Peyer's patch (tissue), 4 donors: ENCODE measurements around the gene PLEKHA3. TPM values are rescaled to one million over a fixed set of nuclear protein-coding genes. Genes with fewer than 3 reads are reported as not detected.

Source experiments
- DNase-seq, 3 donors: peaks; one replicate each; pipeline ENCODE4 v3.0.0-alpha.2; 2017 to 2019
- H3K27ac ChIP-seq, 4 donors: fragments of 200-600 bp; sonication (generic); one replicate each; pipeline ENCODE4 v1.5.1; 2016 to 2019
- H3K27me3 ChIP-seq, 2 donors: fragments of 200-600 bp; sonication (generic); one replicate each; pipeline ENCODE4 v1.5.1; 2019
- H3K36me3 ChIP-seq, 3 donors: fragments of 200-600 bp; sonication (generic); one replicate each; pipeline ENCODE4 v1.5.1; 2016 to 2019
- H3K4me1 ChIP-seq, 4 donors: fragments of 200-600 bp; sonication (generic); one replicate each; pipeline ENCODE4 v1.5.1; 2016 to 2019
- H3K4me3 ChIP-seq, 4 donors: fragments of 200-600 bp; sonication (generic); 1 replicate in 3 of 4; 2 replicates in 1 of 4; pipeline ENCODE4 v1.5.1; 2016 to 2019; ENCODE audit warnings: mild to moderate bottlenecking in 1 of 4
- H3K9me3 ChIP-seq, 4 donors: fragments of 200-600 bp; sonication (generic); one replicate each; pipeline ENCODE4 v1.5.1; 2016 to 2019; ENCODE audit warnings: mild to moderate bottlenecking in 1 of 4
- POLR2A ChIP-seq, 2 donors: fragments of 450-650 bp; IDR thresholded peaks; one replicate each; pipeline ENCODE4 v1.5.1; 2017; ENCODE audit warnings: antibody characterized with exemption in 2 of 2, mild to moderate bottlenecking in 2 of 2, moderate library complexity in 2 of 2
- total RNA-seq, 4 donors: library from RNA; depleted of rRNA; stranded (reverse); fragments of >200 nt; gene quantifications; one replicate each; pipeline ENCODE4 v1.1.0, GENCODE V29; 2016
- TF ChIP-seq, protein P1 (sequence below), 6 experiments: fragments of 450-650 bp in 4 of 6; fragments of 200-600 bp in 2 of 6; sonication (generic) in 1 of 6; IDR thresholded peaks; one replicate each; pipeline ENCODE4 v1.5.1; 2017 to 2019; ENCODE audit warnings: antibody characterized with exemption in 6 of 6, mild to moderate bottlenecking in 3 of 6, moderate library complexity in 1 of 6

The PLEKHA3 gene
- total RNA-seq, result 10 to 100 TPM in 1 of 4 donors, 1 to 10 TPM in 3; 7.4 to 13.3 (median 8.6) TPM

DNA sequence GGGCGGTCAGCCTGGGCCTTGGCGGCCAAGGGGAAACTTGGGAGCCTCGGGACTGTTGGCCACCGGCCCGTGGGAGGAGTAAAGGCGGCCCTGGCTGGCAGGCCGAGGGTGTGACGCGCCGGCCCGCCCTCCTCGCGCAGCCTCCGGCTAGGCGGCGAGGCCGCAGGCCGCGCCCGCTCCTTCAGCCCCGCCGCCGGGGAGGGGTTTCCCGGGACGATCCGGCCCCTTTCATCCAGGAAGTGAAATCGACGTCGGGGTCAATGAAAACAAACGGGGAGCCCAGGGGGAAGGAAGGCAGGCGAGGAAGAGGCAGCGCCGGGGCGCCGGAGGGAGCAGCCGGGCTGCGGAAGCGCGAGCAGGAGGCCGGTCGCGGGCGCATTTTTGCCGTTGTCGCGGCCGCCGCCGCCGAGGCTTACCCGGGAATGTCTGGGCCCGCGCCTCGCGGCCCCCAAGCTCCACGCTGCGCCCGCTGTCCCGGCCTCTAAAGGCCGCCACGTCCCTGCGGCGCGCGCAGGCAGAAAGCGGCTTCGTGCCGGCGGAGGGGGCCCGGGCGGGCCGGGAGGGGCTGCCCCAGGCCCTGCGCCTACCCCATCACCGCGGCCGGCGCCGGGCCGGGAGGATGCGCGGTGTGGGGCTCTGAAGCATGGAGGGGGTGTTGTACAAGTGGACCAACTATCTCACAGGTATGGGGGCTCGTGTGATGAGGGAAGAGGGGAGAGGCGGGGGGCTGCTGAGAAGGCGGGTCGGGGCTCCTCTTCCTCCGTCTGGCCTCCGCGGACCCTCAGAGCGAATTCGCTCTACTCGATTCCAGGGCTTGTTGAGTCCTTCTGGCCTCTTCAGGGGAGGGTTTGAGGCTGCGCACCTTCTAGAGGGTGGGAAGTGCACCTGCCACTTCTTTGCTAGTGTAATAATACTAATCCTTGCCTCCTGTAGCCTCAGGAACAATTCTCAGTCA lies at the start of gene PLEKHA3:
Gene PLEKHA3, plus strand, starts transcription at position 231 of the 955 bp plus-strand sequence. Its CDS starts 413 bp downstream, at position 644.
- Histone ChIP-seq H3K27me3 (no peaks in the 10 kb centered on the region), H3K4me3 (peak within 1 kb of the TSS; percentile 80 to 97 (median 86)), H3K27ac (peak within 1 kb of the TSS; percentile 91 to 96 (median 95)), H3K4me1 (peaks cover 0 to 46% (median 17%) of the 10 kb centered on the region in 4 donors), H3K36me3 (no peaks in the 10 kb centered on the region), H3K9me3 (no peaks in the 10 kb centered on the region)
- peak; percentile 77 to 96 (median 96) for DNase-seq
- peak; percentile 79 to 93 for TF ChIP-seq POLR2A (IDR thresholded peaks at IDR 0.05)
- TF ChIP-seq, protein P1, sequence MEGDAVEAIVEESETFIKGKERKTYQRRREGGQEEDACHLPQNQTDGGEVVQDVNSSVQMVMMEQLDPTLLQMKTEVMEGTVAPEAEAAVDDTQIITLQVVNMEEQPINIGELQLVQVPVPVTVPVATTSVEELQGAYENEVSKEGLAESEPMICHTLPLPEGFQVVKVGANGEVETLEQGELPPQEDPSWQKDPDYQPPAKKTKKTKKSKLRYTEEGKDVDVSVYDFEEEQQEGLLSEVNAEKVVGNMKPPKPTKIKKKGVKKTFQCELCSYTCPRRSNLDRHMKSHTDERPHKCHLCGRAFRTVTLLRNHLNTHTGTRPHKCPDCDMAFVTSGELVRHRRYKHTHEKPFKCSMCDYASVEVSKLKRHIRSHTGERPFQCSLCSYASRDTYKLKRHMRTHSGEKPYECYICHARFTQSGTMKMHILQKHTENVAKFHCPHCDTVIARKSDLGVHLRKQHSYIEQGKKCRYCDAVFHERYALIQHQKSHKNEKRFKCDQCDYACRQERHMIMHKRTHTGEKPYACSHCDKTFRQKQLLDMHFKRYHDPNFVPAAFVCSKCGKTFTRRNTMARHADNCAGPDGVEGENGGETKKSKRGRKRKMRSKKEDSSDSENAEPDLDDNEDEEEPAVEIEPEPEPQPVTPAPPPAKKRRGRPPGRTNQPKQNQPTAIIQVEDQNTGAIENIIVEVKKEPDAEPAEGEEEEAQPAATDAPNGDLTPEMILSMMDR (IDR thresholded peaks at IDR 0.05), result peak in 1 of 6 experiments; percentile 11

DNA sequence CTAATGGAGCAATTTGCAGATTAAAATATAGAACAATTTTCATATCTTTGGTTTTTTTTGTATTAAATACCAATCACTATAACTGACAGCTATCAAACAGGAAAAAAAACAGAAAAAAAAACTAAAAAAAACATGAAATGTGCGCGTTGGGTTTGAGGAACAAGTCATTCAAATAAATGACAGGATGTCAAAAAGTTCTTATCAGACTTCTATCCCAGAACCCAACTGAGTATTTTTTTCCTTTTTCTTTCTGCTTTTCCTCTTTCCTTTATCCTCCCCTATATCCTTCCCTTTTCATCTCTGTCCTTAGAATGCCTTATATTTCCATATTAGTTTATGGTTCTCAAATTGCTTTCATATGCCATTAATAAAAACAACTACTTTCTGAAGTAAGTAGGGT lies 43.6 kb upstream of the PLEKHA3 start:
- no peaks in the 10 kb centered on the region for H3K27me3 ChIP-seq
- no peak for DNase-seq
- TF ChIP-seq, protein P1 (IDR thresholded peaks at IDR 0.05), result no peak
- no peak for TF ChIP-seq POLR2A (IDR thresholded peaks at IDR 0.05)
- no peak overlapping the region for H3K4me3 ChIP-seq
- no peaks in the 10 kb centered on the region for H3K9me3 ChIP-seq
- no peaks in the 10 kb centered on the region for H3K4me1 ChIP-seq
- no peak overlapping the region for H3K27ac ChIP-seq
- H3K36me3 ChIP-seq, result peaks cover 0 to 82% (median 0%) of the 10 kb centered on the region in 3 donors

DNA sequence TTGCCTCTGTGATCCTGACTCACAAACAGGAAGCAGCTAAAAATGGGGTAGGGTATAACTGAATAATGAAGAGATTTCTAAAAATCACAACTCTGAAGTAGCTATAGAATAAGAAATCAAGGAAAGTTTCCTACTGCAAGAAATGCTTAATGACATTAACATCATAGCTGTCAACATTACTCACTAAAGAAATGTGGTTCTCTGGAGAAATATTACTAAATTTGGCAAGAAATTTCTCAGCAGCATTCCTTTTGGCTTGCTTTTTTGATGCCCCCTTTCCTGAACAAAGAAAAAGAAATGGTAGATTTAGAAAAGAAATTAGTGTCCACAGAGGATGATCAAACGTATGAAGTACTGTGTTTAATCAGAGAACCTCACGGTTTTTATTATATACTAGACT lies 38.8 kb upstream of the PLEKHA3 start:
- Histone ChIP-seq H3K4me1 (no peaks in the 10 kb centered on the region), H3K27me3 (no peaks in the 10 kb centered on the region), H3K27ac (no peak overlapping the region), H3K36me3 (peaks cover 0 to 82% (median 0%) of the 10 kb centered on the region in 3 donors), H3K9me3 (no peaks in the 10 kb centered on the region), H3K4me3 (no peak overlapping the region)
- no peak for TF ChIP-seq POLR2A (IDR thresholded peaks at IDR 0.05)
- TF ChIP-seq, protein P1 (IDR thresholded peaks at IDR 0.05), result no peak
- no peak for DNase-seq

DNA sequence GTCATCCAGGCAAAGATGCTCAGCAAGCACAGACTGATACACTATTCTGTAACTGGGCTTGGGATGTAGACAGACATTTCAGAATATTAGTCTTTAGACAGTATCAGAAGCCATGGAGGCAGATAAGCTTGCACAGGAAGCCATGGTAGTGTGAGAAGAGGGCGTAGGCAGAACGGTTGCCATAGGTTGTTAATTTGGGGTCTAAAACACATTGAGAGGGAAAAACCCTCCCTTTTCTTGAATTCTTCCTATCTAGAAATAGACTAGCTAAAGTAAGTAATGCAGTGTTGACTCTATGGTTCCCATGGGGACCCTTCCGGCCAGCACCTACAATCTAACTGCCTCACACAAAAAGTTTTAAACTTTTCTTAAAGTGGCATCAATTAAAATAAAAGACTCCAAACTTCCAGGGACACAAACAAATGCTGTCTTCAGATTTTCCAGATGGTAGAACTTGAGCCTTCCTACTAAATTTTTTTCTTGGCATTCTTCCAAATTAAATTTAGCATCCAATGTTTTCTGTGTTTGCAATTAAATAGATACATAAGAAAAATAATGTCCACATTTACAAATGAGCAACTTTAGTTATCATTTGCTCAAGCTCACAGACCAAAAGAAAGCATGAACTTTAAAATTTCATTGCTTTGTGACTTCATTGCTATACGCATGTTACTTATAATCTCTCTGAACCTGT lies 31.1 kb upstream of the PLEKHA3 start:
- Histone ChIP-seq H3K36me3 (peaks cover 0 to 35% (median 0%) of the 10 kb centered on the region in 3 donors), H3K27me3 (no peaks in the 10 kb centered on the region), H3K4me3 (no peak overlapping the region), H3K4me1 (peaks cover 0 to 23% (median 0%) of the 10 kb centered on the region in 4 donors), H3K27ac (no peak overlapping the region), H3K9me3 (no peaks in the 10 kb centered on the region)
- TF ChIP-seq POLR2A (IDR thresholded peaks at IDR 0.05), result no peak
- TF ChIP-seq, protein P1 (IDR thresholded peaks at IDR 0.05), result no peak
- no peak for DNase-seq

DNA sequence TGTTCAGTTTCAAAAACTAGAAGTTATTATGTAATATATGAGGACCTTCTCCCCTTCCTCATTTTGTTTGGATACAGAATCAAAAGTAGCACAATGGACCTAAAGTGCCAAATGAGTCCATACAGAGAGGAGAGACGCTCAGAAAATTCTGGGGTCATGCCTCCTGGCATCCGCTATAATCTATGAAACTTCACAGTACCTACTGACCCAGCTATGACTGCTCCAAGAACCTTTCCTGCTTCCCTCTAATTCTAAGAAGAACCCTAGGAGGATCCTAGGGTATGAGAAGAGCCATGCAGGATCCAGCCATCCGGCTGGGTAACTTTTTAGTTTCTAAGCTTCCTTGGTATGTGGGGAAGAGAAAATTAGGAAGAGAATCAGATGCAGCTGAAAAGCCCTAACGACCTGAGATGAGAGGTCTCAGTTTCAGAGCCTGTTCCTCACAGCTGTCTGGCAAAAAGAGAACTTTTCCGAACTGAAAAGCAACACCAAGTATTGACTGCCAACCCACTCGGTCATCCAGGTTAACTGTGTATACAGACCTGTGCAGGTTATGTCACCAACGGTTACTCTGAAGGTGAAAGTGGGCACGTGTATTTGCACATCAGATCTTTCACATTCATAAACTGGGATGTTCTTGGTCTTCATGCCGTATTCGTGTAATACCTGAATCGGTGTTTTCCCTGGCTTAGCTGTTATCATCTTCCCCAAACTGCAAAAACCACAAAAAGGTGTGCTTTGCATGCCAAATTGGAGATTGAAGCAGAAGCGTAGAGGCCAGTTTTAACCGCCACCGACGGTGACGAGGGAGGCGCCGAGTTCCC lies 30.3 kb upstream of the PLEKHA3 start:
- TF ChIP-seq, protein P1 (IDR thresholded peaks at IDR 0.05), result no peak
- no peak for TF ChIP-seq POLR2A (IDR thresholded peaks at IDR 0.05)
- DNase-seq, result no peak
- no peaks in the 10 kb centered on the region for H3K9me3 ChIP-seq
- peaks cover 0 to 27% (median 0%) of the 10 kb centered on the region in 3 donors for H3K36me3 ChIP-seq
- H3K4me3 ChIP-seq, result peak overlapping the region; percentile 85 to 94 (median 90)
- no peaks in the 10 kb centered on the region for H3K27me3 ChIP-seq
- H3K27ac ChIP-seq, result peak overlapping the region; percentile 97 to 99 (median 98)
- H3K4me1 ChIP-seq, result peaks cover 0 to 23% (median 0%) of the 10 kb centered on the region in 4 donors
